Nucleus accumbens (tissue), 56 donors: ENCODE data around the gene KRTAP10-3.

ENCODE experiments used
- DNase-seq, 56 donors: peaks; one replicate each; lab custom pipeline; 2025; lab: John Stamatoyannopoulos, UW

Gene KRTAP10-3

DNA sequence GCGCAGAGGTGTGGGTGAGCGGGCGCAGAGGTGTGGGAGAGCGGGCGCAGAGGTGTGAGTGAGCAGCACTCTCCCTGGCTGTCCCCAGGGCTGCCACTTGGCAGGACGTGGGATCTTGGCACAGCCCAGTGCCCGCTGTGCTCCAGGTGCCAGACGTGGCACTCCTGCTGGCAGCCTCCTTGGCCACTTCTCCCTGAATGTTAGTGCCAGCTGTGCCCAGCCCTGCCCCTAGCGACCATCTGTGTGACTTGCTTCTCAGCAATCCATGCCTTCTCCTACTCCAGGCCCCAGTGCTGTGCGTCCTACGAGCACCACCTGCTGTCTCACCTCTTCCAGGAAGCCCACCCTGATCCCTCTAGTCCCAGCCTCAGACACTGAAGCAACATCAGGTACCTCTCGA is 49.1 kb downstream of the KRTAP10-3 start:
- peak in 5 of 56 donors; percentile 7 to 37 (median 14) for DNase-seq

DNA sequence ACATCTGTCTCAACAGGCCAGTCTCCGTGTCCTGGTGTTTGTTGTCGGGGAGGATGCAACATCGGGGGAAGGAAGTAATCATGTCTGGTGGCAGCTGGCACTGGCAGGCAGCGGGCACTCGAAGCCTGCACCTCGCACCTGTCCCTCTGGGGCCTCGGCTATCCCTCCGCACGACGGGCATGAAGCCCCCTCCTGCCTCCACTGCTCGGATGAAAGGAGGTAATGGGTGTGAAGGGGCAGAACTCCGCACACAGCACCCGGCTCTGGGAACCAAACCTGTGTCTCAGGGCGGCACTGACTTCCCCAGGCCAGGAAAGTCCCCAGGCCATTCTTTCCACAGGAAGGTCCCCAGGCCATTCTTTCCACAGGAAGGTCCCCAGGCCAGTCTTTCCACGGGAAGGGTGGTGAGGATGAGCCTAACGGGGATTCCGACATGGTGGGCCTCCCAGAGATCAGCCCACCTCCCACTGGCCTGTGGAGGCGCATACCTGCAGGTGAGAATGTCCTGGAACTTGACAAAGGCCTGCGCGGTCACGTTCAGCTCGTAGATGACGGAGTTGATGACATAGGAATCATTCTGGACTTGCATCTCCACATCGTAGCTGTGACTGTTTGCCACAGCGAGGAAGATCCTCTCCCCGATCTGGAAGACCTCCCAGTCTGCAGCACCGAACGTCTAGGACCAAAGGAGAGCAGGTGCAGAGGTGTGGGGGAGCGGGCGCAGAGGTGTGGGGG is 49.7 kb downstream of the KRTAP10-3 start:
- DNase-seq: no peak

DNA sequence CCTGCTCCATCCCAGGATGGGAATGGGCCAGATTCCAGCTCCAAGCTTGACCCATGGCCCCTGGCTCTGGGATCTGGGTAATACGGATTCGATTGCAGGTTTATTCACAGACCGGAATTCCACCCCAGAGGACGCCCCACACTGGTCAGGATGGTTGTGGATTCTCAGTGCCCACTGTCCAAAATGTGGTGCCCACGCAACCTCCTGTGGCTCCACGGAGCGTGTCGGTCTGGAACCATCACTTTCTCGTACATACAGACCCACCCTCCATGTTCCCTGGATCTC is 50.2 kb downstream of the KRTAP10-3 start:
- no peak for DNase-seq
